SK-N-SH treated with all-trans-retinoic acid at 6 μM for 48 hours (cell line): ENCODE results near the gene ABCC4.
"Not testable (repeated sequence)": the region's sequence is repeated elsewhere in the genome, so short reads cannot be mapped to it uniquely, and the experiment has no call there.

Experiments
- ATAC-seq: fragments of 200-7000 bp; cut with Tn5 transposase; 3 replicates; pipeline ENCODE4 v1.9.1; 2020; ENCODE audit warnings: mild to moderate bottlenecking, moderate library complexity
- ARNTL ChIP-seq: fragments of 450-650 bp; formaldehyde crosslinking; IDR thresholded peaks from 2 replicates; pipeline ENCODE4 v1.5.0; 2020; ENCODE audit warnings: low read depth, mild to moderate bottlenecking, moderate library complexity, borderline replicate concordance
- BACH2 ChIP-seq: fragments of 250-450 bp; sonication (Bioruptor Pico); IDR thresholded peaks from 2 replicates; pipeline ENCODE4 v1.9.0; 2021; ENCODE audit warnings: mild to moderate bottlenecking, borderline replicate concordance
- CSDC2 ChIP-seq: fragments of 250-450 bp; sonication (Bioruptor Pico); IDR thresholded peaks from 2 replicates; pipeline ENCODE4 v1.5.0; 2020; ENCODE audit warnings: mild to moderate bottlenecking, moderate library complexity
- ESRRG ChIP-seq: fragments of 250-450 bp; sonication (Bioruptor Pico); IDR thresholded peaks from 2 replicates; pipeline ENCODE4 v1.6.1; 2021; ENCODE audit warnings: mild to moderate bottlenecking
- GLIS3 ChIP-seq: fragments of 250-450 bp; sonication (Bioruptor Pico); IDR thresholded peaks from 2 replicates; pipeline ENCODE4 v1.5.0; 2020; ENCODE audit warnings: mild to moderate bottlenecking, moderate library complexity
- ISL1 ChIP-seq: fragments of 250-450 bp; sonication (Bioruptor Pico); IDR thresholded peaks from 2 replicates; pipeline ENCODE4 v2.1.2; 2022; ENCODE audit warnings: mild to moderate bottlenecking, moderate library complexity
- PATZ1 ChIP-seq: fragments of 250-450 bp; sonication (Bioruptor Pico); IDR thresholded peaks from 2 replicates; pipeline ENCODE4 v1.8.0; 2020; ENCODE audit warnings: mild to moderate bottlenecking, moderate library complexity, borderline replicate concordance
- PPARA ChIP-seq: fragments of 250-450 bp; sonication (Bioruptor Pico); IDR thresholded peaks from 2 replicates; pipeline ENCODE4 v1.5.0; 2020; ENCODE audit warnings: mild to moderate bottlenecking, borderline replicate concordance
- RARB ChIP-seq: fragments of 250-450 bp; sonication (Bioruptor Pico); IDR thresholded peaks from 2 replicates; pipeline ENCODE4 v1.8.0; 2021; ENCODE audit warnings: mild to moderate bottlenecking, moderate library complexity
- SNAI2 ChIP-seq: fragments of 250-450 bp; sonication (Bioruptor Pico); IDR thresholded peaks from 2 replicates; pipeline ENCODE4 v1.5.0; 2020; ENCODE audit warnings: mild to moderate bottlenecking, moderate library complexity
- TCF4 ChIP-seq: fragments of 250-450 bp; sonication (Bioruptor Pico); IDR thresholded peaks from 2 replicates; pipeline ENCODE4 v1.8.0; 2021; ENCODE audit warnings: mild to moderate bottlenecking, moderate library complexity, borderline replicate concordance
- ZC3H10 ChIP-seq: fragments of 250-450 bp; sonication (Bioruptor Pico); IDR thresholded peaks from 2 replicates; pipeline ENCODE4 v1.5.1; 2021; ENCODE audit warnings: mild to moderate bottlenecking, moderate library complexity
- ZFP30 ChIP-seq: fragments of 450-650 bp; formaldehyde crosslinking; IDR thresholded peaks from 2 replicates; pipeline ENCODE4 v1.5.0; 2022; ENCODE audit warnings: mild to moderate bottlenecking, moderate library complexity
- ZNF565 ChIP-seq: fragments of 450-650 bp; formaldehyde crosslinking; conservative IDR thresholded peaks from 2 replicates; pipeline ENCODE4 v1.5.0; 2020; ENCODE audit warnings: low read depth, mild to moderate bottlenecking, moderate library complexity
- ZNF8 ChIP-seq: fragments of 450-650 bp; formaldehyde crosslinking; IDR thresholded peaks from 2 replicates; pipeline ENCODE4 v1.5.0; 2020; ENCODE audit warnings: mild to moderate bottlenecking, moderate library complexity
- TF ChIP-seq, protein P1 (sequence below): fragments of 250-450 bp; sonication (Bioruptor Pico); IDR thresholded peaks from 2 replicates; pipeline ENCODE4 v1.8.0; 2021; ENCODE audit warnings: low read depth, mild to moderate bottlenecking, moderate library complexity, borderline replicate concordance
- TF ChIP-seq, protein P2 (sequence below): fragments of 250-450 bp; sonication (Bioruptor Pico); IDR thresholded peaks from 2 replicates; pipeline ENCODE4 v1.5.1; 2020; ENCODE audit warnings: low read depth, mild to moderate bottlenecking, moderate library complexity

The ABCC4 gene

DNA sequence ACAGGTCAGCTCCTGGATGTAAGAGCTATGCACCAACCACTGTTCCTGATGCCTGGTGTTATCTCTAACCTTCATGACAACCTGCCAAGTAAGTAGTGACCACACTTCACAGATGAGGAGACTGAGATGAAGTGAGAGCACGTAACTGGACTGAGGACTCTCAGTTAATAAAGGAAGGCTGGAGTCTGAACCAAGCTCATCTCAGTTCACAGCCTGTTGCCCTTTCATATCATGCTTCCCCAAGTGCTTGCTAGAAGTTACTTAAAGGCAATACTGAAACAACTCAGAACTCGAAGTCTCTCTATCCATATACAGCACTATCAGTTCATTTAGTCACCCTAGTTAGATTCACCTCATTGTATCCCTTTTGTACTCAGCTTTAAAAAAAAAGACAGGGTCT, 119.7 kb downstream of the ABCC4 start:
- TF ChIP-seq ZC3H10 (no peak), ARNTL (no peak), CSDC2 (no peak)
- no peak for ATAC-seq

DNA sequence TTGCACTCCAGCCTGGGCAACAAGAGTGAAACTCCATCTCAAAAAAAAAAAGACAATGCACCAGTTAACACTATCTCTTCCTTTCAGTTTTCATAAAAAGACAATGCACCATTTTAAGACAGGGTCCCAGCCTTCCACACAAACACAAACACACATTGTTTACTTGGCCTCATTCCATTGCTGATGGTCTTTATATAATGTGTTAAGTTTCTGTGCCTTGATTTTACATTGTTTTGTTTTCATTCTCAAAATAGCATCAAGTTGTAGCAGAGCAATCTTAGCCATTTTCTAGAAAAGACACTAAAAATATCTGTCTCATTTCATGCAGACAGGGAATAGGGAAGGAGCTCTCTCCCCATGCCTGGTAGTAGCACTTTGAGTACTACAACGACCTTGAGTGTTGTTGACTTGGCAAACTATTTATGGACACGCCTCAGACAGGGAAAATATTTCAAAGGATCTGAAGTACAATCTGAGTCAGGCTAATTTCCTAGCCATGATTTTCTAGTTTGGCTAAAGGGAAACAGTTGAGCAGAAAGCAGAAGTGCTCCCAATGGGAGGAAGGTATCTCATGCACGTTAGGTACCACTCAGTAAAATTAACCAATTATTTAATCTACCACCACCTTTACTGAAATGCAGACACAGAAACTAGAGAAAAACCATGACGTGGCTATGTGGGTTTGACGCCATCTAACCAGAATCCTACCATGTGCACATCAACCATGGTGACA, 120.6 kb downstream of the ABCC4 start:
- TF ChIP-seq TCF4 (CRISPR knock-in tag), result no peak
- TF ChIP-seq RARB, result no peak
- TF ChIP-seq ESRRG (CRISPR knock-in tag), result no peak
- TF ChIP-seq BACH2 (CRISPR knock-in tag), result no peak
- TF ChIP-seq ARNTL, result no peak
- TF ChIP-seq, protein P1, sequence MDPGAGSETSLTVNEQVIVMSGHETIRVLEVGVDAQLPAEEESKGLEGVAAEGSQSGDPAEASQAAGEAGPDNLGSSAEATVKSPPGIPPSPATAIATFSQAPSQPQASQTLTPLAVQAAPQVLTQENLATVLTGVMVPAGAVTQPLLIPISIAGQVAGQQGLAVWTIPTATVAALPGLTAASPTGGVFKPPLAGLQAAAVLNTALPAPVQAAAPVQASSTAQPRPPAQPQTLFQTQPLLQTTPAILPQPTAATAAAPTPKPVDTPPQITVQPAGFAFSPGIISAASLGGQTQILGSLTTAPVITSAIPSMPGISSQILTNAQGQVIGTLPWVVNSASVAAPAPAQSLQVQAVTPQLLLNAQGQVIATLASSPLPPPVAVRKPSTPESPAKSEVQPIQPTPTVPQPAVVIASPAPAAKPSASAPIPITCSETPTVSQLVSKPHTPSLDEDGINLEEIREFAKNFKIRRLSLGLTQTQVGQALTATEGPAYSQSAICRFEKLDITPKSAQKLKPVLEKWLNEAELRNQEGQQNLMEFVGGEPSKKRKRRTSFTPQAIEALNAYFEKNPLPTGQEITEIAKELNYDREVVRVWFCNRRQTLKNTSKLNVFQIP (CRISPR knock-in tag), result no peak
- TF ChIP-seq GLIS3 (CRISPR knock-in tag), result no peak
- TF ChIP-seq ZFP30, result no peak
- TF ChIP-seq, protein P2, sequence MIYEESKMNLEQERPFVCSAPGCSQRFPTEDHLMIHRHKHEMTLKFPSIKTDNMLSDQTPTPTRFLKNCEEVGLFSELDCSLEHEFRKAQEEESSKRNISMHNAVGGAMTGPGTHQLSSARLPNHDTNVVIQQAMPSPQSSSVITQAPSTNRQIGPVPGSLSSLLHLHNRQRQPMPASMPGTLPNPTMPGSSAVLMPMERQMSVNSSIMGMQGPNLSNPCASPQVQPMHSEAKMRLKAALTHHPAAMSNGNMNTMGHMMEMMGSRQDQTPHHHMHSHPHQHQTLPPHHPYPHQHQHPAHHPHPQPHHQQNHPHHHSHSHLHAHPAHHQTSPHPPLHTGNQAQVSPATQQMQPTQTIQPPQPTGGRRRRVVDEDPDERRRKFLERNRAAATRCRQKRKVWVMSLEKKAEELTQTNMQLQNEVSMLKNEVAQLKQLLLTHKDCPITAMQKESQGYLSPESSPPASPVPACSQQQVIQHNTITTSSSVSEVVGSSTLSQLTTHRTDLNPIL (CRISPR knock-in tag), result no peak
- no peak for TF ChIP-seq ZNF8 (CRISPR knock-in tag)
- no peak for TF ChIP-seq CSDC2
- no peak for TF ChIP-seq ZNF565 (CRISPR knock-in tag)
- TF ChIP-seq SNAI2 (CRISPR knock-in tag), result no peak
- no peak for TF ChIP-seq PPARA (CRISPR knock-in tag)
- no peak for ATAC-seq

- no peak for ATAC-seq
- TF ChIP-seq GLIS3 (CRISPR knock-in tag) (no peak), CSDC2 (no peak), ZNF8 (CRISPR knock-in tag) (no peak), PPARA (CRISPR knock-in tag) (no peak), PATZ1 (CRISPR knock-in tag) (no peak)
- TF ChIP-seq, protein P2 (CRISPR knock-in tag), result no peak
Measured at GRCh38 chr13:95176611-95177259, 124.5 kb downstream of the ABCC4 start.

- no peak for ATAC-seq
- TF ChIP-seq ZNF565 (CRISPR knock-in tag), result no peak
Measured at GRCh38 chr13:95174517-95174916, 126.7 kb downstream of the ABCC4 start.

DNA sequence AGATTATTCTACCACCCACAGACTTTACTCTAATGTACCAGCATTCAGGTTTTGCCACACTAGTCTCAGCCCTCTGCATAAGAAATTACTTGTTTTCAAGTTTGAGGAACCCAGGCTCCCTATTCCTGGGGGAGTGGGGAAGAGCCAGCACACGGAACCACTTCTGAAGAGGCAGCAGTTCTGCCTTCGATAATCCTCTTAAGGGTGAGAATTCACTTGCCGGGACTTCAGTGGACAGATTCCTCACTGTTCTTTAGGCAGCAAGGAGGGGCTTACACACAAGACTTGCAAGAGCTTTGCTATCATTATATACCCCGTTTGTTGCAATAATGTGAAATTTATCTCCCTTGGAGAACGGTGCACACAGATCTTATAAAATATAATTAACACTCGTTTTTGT, 133.1 kb downstream of the ABCC4 start:
- no peak for ATAC-seq
- TF ChIP-seq ESRRG (CRISPR knock-in tag) (no peak), BACH2 (CRISPR knock-in tag) (no peak), ISL1 (CRISPR knock-in tag) (no peak)

- ATAC-seq, result not testable (repeated sequence)
Measured at GRCh38 chr13:95167003-95167402, 134.2 kb downstream of the ABCC4 start.
